ENCODE measurements around the gene FAM200B.

Gene FAM200B

GRCh38 chr4:15667006-15667405, 14.6 kb upstream of the FAM200B start:
- TF ChIP-seq CTCF (IDR thresholded peaks at IDR 0.05; ENCODE audit: control insufficient read depth, extremely low read depth, insufficient read depth) = no peak
- no peak for DNase-seq (ENCODE audit: low read depth)
- H3K4me3 ChIP-seq (ENCODE audit: low read depth, low read length) = no peak overlapping the region

GRCh38 chr4:15668566-15669435, 12.8 kb upstream of the FAM200B start:
- TF ChIP-seq CTCF (IDR thresholded peaks at IDR 0.05; ENCODE audit: control insufficient read depth, extremely low read depth, insufficient read depth) = no peak
- no peak overlapping the region for H3K4me3 ChIP-seq (ENCODE audit: low read depth, low read length)
- DNase-seq (ENCODE audit: low read depth) = no peak

GRCh38 chr4:15670576-15670975, 11.1 kb upstream of the FAM200B start:
- no peak overlapping the region for H3K4me3 ChIP-seq (ENCODE audit: low read depth, low read length)
- no peak for DNase-seq (ENCODE audit: low read depth)
- TF ChIP-seq CTCF (IDR thresholded peaks at IDR 0.05; ENCODE audit: control insufficient read depth, extremely low read depth, insufficient read depth) = no peak

GRCh38 chr4:15672101-15672500, 9.5 kb upstream of the FAM200B start:
- TF ChIP-seq CTCF (IDR thresholded peaks at IDR 0.05; ENCODE audit: control insufficient read depth, extremely low read depth, insufficient read depth) = no peak
- no peak overlapping the region for H3K4me3 ChIP-seq (ENCODE audit: low read depth, low read length)
- DNase-seq (ENCODE audit: low read depth) = no peak

- no peak overlapping the region for H3K4me3 ChIP-seq (ENCODE audit: low read depth, low read length)
- DNase-seq (ENCODE audit: low read depth) = no peak
- no peak for TF ChIP-seq CTCF (IDR thresholded peaks at IDR 0.05; ENCODE audit: control insufficient read depth, extremely low read depth, insufficient read depth)
These were observed 8.3 kb upstream of the FAM200B start for GRCh38 chr4:15673337-15673736.

- no peak overlapping the region for H3K4me3 ChIP-seq (ENCODE audit: low read depth, low read length)
- no peak for DNase-seq (ENCODE audit: low read depth)
- no peak for TF ChIP-seq CTCF (IDR thresholded peaks at IDR 0.05; ENCODE audit: control insufficient read depth, extremely low read depth, insufficient read depth)
These were observed 7.6 kb upstream of the FAM200B start for GRCh38 chr4:15674046-15674445.

GRCh38 chr4:15674926-15675325, 6.7 kb upstream of the FAM200B start:
- TF ChIP-seq CTCF (IDR thresholded peaks at IDR 0.05; ENCODE audit: control insufficient read depth, extremely low read depth, insufficient read depth) = no peak
- DNase-seq (ENCODE audit: low read depth) = no peak
- no peak overlapping the region for H3K4me3 ChIP-seq (ENCODE audit: low read depth, low read length)
